ENCODE data around the gene GALNT17. TPM values are rescaled to one million over a fixed set of nuclear protein-coding genes. Genes with fewer than 3 reads are reported as not detected.

Gene GALNT17
- total RNA-seq, 1 donor from 2014 or later: 78.1 TPM

DNA sequence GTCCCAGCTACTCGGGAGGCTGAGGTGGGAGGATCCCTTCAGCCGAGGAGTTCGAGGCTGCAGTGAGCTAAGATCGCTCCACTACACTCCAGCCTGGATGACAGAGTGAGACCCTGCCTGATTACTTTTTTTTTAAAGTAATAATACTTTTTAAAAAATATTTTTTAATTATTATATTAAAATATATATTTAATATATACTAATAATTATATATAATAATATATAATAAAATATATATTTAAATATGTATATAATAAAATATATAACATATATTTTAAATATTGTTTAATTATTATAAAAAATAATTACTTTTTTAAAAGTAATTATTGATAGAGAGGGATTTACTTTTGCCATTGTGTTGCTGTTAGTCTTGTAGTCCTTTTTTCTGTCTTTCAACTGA lies 169.2 kb downstream of the GALNT17 start:
- ATAC-seq (no peak), DNase-seq (ENCODE audit: missing footprints) (no peak)
- intact Hi-C loops (cut with DNase I): no loop called here

DNA sequence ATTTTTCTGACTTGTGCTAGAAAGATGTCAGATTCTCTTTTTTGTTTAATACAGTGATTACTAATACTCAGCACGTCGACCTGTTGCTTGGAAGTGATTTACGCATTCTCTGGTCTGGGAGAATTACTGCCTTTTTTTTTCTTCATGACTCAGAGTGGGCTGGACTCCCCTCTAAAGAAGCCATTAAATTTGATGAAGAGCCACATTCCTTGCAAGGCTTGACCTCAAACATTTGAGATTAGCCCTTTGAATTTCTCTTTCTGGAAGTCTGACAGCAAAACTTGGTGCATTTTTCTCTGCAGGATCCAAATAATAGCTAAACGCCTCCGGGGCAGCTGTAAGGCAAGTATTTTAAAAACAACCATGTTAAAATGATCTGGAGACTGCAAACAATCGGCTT lies 171.6 kb downstream of the GALNT17 start:
- no peak for DNase-seq (ENCODE audit: missing footprints)
- ATAC-seq: no peak
- intact Hi-C loops (cut with DNase I): no loop called here

DNA sequence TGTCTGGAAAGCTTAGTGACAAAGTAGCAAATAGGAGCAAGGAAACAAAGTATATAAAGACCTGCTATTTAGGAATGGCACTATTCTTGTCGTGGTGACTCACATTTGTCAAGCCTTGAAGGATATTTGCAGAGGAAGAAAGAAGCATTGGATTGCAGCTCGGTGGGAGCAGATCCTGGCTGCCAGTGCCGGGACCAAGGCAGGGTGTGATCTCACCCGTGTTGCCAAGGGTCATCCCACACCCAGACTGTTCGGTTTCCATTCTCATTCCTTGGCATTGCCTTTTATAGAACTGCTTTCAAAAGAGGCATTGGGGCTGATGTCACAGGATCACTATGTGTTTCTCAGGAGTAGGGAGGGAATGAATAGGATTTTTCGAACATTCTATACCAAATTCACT lies 176.2 kb downstream of the GALNT17 start:
- intact Hi-C loops (cut with DNase I): no loop called here
- no peak for DNase-seq (ENCODE audit: missing footprints)
- peak; percentile 60 for ATAC-seq

DNA sequence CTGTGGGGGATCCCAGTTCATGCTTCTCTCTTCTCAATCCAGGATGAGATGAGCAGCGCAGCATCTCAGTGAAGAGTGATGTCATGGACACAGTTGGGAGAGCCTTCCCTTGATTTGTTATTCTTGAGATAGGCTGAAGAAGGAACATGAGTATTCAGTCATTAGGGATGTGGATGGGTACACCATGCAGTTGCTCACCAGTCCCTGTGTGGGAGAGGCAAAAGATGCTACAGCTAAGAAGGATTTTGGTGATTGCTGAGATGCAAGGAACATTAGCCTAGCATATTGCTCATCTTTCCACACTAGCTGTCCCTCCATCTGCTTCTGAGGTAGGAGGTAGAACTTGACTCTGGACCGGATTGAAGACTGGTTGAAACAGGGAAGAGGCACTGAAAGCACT lies 179.6 kb downstream of the GALNT17 start:
- ATAC-seq (no peak), DNase-seq (ENCODE audit: missing footprints) (no peak)
- intact Hi-C loops (cut with DNase I): no loop called here

DNA sequence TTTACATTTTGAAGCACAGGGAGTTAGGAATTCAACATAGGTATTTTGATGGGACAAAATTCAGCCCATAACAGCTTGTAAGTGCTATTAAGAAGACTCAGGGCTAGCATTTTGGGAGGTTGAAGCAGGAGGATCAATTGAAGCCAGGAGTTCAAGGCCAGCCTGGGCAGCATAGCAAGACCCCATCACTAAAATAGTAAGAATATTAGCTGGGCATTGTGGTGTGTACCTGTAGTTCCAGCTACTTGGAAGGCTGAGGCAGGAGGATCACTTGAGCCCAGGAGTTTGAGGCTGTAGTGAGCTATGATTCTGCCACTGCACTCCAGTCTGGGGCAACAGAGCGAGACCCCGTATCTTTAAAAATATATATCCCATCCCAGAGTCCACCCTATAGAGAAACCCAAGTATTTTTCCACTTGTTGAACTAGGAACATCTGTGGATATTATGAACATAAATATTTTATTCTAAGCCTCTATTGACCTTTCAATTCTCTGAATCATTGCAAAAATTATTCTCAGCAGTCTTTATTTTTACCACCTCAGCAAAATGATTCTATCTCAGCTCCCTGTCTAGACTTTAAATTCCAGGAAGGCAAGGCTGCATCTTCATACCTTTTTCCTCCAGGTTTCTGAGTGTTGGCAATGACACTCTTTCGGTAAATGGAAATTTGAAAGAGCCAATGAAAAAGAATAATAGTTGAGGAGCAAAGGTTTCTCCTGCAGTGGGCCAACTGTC lies 181.0 kb downstream of the GALNT17 start:
- ATAC-seq: no peak
- intact Hi-C loops (cut with DNase I): no loop called here
- DNase-seq (ENCODE audit: missing footprints): no peak

DNA sequence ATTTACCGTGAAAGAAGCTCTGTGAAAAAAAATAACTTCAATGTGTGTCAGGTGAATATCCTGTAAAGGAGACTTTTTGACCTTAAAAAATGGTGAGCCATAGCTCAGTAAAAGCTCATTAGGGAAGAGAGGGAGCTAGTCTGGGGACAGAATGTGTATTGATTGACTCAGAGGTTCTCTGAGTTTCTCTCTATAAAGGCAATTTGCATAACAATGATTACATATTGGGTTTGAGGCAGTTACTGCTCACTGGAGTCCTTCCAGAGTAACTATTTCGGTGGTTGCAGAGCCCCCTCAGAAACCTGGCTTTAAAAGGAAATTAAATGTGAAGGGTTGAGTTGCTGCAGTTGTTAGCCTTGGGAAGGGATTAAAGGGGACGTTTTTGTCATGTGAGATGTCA lies 181.6 kb downstream of the GALNT17 start:
- DNase-seq (ENCODE audit: missing footprints) (no peak), ATAC-seq (no peak)
- intact Hi-C loops (cut with DNase I): no loop called here

DNA sequence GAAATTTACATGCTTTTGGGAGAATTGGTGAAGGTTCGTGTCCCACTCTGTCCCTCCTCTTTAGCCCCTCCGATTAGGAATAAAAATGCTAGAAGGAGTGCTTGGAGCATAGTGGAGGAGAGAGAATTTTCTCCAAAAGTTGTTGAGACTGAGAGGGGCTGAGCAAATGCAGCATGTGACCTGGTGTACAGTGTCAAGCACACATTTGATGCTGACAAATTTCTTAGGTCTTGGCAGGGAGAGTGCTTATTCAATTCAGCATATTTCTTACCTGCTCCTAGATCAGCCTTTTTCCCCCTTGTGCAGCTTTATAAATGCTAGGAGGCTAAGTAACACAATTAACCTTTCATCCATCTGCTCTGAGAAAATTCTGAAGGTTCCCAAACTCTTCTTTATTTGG lies 189.0 kb downstream of the GALNT17 start:
- no peak for DNase-seq (ENCODE audit: missing footprints)
- peak; percentile 31 for ATAC-seq
- intact Hi-C loops (cut with DNase I): no loop called here

DNA sequence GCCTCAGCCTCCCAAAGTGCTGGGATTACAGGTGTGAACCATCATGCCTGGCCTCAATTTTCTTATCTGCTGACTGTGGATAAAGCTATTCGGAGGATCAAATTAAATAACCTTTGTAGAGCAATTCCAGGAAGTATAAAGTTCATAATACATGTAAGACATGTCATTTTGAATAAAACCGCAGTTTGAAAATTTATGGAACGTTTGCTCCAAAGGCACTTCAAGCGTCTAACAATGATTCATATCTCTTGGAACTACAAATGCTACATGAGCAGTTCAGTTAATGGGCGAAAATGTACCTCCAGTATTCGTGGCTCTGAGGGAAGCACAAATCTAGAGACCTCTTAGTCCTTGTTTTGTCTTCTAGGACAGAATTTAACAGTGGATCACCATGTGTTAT lies 190.3 kb downstream of the GALNT17 start:
- no peak for DNase-seq (ENCODE audit: missing footprints)
- no peak for ATAC-seq
- intact Hi-C loops (cut with DNase I): no loop called here

DNA sequence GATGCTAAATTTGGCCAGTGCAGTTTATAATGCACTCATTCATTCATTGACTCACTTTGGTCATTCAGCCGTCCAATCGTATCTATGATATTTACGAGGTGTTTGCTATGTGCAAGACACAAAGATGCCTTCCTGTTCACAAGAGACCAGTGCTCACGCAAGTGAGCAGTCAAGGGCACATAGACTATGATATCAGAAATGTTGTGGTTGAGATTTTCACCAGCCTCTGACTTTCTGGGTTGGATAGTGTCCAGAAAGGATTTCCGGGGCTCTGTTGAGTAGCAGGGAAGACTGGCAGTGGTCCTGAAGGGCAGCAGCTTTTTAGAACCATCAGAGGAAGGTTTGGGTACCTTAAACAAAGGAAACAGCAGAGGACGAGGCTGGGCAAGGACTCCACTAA lies 191.8 kb downstream of the GALNT17 start:
- no peak for DNase-seq (ENCODE audit: missing footprints)
- no peak for ATAC-seq
- intact Hi-C loops (cut with DNase I): no loop called here

DNA sequence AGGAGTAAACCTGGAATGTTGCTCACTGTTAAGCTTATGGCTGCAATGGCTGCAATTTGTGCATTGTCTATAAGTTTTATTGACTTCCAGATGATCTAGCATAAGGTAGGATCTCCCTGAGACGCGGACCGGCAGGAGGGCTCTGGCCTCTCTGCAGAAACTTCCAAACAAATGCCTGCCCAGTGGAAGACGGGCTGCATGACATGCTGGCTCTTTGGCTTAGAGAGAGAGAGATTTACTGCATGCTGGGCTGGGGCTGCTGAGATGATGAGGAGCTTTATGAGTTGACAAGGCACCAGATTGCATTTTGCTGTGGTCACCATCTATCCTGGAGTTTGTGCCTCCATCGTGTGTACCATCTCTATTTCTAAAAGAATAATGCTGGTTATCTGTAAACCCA lies 193.2 kb downstream of the GALNT17 start:
- no peak for ATAC-seq
- intact Hi-C loops (cut with DNase I): no loop called here
- DNase-seq (ENCODE audit: missing footprints): no peak

DNA sequence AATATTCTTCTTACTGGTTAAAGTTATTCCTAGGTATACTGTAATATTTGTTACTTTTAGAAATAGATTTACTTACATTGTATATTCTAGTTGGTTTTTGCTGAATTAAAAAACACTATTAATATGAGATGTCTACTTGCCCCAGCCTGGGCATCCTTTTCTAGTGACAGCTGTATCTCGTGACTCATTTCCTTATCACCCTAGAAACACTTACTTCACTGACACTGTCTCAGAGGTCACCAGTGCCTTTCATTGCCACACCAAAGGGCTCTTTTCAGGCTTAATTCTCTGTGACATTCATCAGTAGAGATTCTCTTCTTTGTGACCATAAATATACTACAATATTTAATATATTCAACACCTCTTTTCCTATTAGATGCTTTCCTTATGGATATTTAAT lies 194.7 kb downstream of the GALNT17 start:
- intact Hi-C loops (cut with DNase I): no loop called here
- ATAC-seq (no peak), DNase-seq (ENCODE audit: missing footprints) (no peak)

DNA sequence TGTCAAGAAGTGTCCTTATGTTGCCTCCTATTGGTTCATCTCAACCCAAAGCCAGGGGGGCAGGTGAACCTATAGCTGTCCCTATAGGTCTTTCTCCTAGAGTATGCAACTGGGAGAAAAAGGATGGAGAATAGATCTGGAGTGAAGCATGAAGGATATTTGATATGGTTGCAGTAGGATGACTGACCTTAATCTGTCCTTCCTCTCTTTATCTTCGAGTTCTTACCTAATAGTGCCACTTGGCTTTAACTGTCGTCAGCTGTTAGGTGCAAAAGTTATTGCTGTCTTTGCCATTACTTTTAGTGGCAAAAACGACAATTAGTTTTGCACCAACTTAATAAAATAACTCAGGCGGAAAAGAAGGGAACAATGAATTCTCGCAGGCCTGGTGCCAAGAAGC lies 196.0 kb downstream of the GALNT17 start:
- intact Hi-C loops (cut with DNase I): no loop called here
- DNase-seq (ENCODE audit: missing footprints): no peak
- peak; percentile 28 for ATAC-seq

DNA sequence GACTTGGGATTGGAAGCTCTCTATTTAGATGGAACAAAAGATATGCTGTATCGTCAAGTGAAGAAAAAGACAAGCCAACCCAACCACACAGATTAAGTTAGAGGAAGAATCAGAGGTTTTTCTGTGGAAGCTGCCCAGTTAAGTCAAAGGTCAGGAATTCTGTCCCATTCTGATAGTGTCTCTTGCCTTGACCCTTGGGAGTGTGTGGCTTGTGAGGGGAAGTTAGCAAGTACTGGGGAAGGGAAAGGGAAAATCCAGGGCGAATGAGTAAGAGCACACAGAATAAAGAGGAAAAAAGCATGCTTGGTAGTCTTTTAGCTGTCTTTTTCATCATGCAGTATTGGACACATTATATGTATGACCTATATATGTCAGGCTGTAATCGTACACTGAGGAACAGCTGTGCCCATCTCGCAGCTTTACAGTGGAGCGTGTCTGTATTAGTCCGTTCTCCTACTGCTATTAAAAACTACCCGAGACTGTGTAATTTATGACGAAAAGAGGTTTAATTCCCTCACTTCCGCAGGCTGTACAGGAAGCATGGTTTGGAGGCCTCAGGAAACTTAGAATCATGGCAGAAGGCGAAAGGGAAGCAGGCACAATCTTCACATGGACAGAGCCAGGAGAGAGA lies 197.2 kb downstream of the GALNT17 start:
- intact Hi-C loops (cut with DNase I): no loop called here
- no peak for ATAC-seq

DNA sequence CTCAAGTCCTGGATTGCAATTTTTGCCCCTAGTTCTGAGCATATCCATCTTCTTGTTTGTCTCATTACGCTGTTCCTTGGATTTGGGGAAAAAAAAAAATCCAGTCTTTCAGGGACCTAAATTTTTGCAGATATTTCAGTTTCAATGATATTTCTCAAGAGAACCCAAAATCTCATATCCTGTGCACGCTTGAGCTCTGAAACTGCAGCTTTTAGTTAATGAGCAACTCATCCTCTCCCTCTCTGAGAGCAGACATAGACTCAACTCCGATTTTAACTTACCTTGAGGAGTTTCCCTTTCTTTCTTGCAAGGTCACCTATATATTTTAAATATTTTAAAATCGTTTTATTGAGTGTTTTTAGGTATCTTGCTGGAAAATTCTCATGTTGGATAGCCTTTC lies 200.3 kb downstream of the GALNT17 start:
- intact Hi-C loops (cut with DNase I): no loop called here
- ATAC-seq: no peak

More for the DNA sequence above, 197.2 kb downstream of the GALNT17 start:
- DNase-seq (ENCODE audit: missing footprints): no peak

DNA sequence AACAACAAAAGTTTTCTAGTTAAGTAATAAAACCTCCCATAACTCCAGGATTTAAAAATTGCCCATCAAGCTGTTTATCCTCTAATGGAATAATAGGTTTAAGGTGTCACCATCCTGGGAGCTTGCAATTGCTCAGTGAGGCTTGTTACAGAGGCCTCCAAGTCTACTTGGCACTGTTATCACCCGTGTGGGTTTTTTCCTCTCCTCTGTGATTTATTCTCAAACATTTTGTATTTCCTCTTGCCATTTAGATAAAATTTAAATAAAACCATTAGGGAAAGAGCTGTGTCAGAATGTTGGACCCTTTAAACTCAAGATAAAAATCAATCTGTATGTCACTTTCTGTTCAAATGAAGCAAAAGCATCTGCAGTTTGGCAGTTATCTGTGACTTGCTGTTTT lies 202.6 kb downstream of the GALNT17 start:
- intact Hi-C loops (cut with DNase I): no loop called here
- DNase-seq (ENCODE audit: missing footprints) (no peak), ATAC-seq (no peak)

More for the DNA sequence above, 200.3 kb downstream of the GALNT17 start:
- no peak for DNase-seq (ENCODE audit: missing footprints)

DNA sequence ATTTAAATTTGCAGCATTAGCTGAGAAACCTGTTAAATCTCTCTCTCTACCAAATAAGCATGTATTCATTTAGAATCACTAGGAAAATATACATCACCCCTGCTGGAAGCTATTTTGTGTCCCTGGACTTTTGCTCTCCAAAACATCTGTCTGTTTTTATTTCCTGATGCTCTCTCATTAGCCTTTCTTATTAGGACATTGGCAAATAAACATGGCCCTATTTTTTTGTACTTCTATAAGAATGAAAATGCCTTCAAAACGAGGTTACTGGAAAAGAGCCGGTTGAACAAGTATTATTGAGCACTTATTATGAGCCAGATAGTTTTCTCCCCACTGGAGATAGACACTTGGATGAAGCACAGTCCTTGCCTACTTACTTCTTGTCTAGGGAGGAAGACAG lies 206.9 kb downstream of the GALNT17 start:
- ATAC-seq (no peak), DNase-seq (ENCODE audit: missing footprints) (no peak)
- intact Hi-C loops (cut with DNase I): no loop called here

DNA sequence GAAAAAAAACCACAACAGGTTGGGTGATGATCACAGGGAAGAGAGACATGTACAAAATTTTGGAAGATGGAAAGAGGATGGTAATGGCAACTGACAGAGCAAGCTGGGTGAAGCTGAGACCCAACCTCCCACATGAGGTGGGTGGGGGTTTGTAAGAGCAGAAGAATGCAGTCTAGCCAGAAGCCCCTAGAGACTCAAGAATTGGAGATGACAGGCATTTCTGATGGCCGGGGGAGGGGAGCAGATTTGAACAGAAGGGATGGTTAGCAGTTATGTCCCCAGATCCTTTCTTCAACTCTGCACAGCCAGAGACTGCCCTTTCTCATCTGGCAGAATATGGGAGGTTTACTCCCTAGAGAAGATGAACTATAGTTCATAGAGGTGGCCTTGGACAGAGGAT lies 208.0 kb downstream of the GALNT17 start:
- no peak for DNase-seq (ENCODE audit: missing footprints)
- intact Hi-C loops (cut with DNase I): loop anchor here (5.0 kb wide), 1 partner anchor 62 kb away; no protein-coding TSS in a partner anchor
- ATAC-seq: no peak

DNA sequence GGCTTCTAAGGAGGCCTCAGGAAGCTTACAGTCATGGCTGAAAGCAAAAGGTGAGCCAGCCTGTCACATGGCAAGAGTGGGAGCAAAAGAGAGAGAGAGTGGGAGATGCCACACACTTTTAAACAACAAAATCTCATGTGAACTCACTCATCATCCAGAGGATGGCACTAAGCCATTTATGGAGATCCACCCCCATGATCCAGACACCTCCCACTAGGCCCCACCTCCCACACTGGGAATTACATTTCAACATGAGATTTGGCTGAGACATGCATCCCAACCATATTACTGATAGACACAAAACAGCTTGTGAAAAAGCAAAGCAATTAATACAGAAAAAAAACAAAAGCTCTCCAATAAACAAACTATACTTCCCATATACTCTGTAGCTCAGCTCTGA lies 210.3 kb downstream of the GALNT17 start:
- intact Hi-C loops (cut with DNase I): loop anchor here (5.0 kb wide), 1 partner anchor 60 kb away; no protein-coding TSS in a partner anchor
- ATAC-seq (no peak), DNase-seq (ENCODE audit: missing footprints) (no peak)

DNA sequence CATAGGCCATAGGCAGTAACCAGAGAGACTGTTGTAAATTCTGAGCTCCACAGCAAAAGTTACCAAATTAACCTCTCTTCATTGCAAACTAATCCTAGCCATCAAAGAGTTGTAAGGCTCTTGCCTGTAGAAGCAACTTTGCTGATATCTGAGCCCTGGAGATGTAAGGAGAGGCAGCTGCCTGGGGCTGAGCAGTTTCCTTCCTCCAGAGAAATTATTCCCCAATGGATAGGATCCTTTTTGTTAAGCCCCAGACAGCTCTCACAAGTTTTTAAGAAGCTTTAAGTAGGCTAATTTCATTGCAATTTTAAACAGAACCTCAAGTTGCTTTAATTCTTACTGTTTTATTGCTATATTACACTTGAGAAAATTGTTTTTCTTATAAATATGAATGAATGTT lies 211.1 kb downstream of the GALNT17 start:
- intact Hi-C loops (cut with DNase I): loop anchor here (5.0 kb wide), 1 partner anchor 59 kb away; no protein-coding TSS in a partner anchor
- ATAC-seq (no peak), DNase-seq (ENCODE audit: missing footprints) (no peak)

DNA sequence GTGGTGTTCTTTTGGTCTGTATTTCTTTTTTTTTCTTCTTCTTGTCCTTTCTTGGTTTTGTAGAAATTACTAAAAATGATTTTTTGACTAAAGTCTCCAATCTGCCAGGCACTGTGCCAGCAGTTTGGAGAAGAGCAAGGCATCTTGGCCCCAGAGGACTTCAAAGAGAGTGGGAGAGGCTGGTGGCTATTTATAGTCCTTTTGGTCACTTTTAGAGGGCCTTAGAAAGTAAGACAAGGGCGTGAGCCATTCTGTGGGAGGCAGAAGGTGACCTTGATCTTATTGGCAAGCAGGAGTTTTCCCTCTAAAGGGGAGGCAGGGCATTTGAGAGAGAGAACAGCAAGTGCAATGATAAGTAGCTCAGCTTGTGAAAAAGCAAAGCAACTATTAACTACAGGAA lies 211.9 kb downstream of the GALNT17 start:
- DNase-seq (ENCODE audit: missing footprints) (no peak), ATAC-seq (no peak)
- intact Hi-C loops (cut with DNase I): loop anchor here (5.0 kb wide), 1 partner anchor 58 kb away; no protein-coding TSS in a partner anchor

All from Right ventricle myocardium inferior (tissue), 1 donor.